H1 (cell line): Measurements from ENCODE around the gene ARMC9. TPM values are rescaled to one million over a fixed set of nuclear protein-coding genes. Genes with fewer than 3 reads are reported as not detected.

Experiments
- BACH1 ChIP-seq: IDR thresholded peaks from 2 replicates; pipeline ENCODE4 v1.6.1; 2012; ENCODE audit warnings: low read length, improper control_type of control experiment
- CHD2 ChIP-seq: IDR thresholded peaks from 2 replicates; pipeline ENCODE4 v1.6.1; 2012; ENCODE audit warnings: low read length, improper control_type of control experiment
- GTF2F1 ChIP-seq: IDR thresholded peaks from 2 replicates; pipeline ENCODE4 v1.6.1; 2012; ENCODE audit warnings: low read depth, low read length, improper control_type of control experiment, borderline replicate concordance
- JUN ChIP-seq: IDR thresholded peaks from 2 replicates; pipeline ENCODE4 v1.6.1; 2011; ENCODE audit warnings: low read depth, mild to moderate bottlenecking, improper control_type of control experiment, low read length
- POLR2A ChIP-seq, 2 experiments: IDR thresholded peaks; 1 replicate in 1 of 2; 2 replicates in 1 of 2; pipeline ENCODE4 v1.6.1; 2011; ENCODE audit warnings: low read depth in 2 of 2, low read length in 2 of 2, mild to moderate bottlenecking in 2 of 2; ENCODE audit errors: control extremely low read depth in 1 of 2
- POLR2AphosphoS5 ChIP-seq: IDR thresholded peaks from 2 replicates; pipeline ENCODE4 v1.6.1; 2011; ENCODE audit warnings: low read depth, low read length
- SAP30 ChIP-seq: fragments of 300-600 bp; sonication (generic); IDR thresholded peaks from 2 replicates; pipeline ENCODE4 v1.7.1; 2012; ENCODE audit warnings: low read length, moderate library complexity, mild to moderate bottlenecking, inconsistent platforms; ENCODE audit not compliant: insufficient read depth, insufficient replicate concordance
- SP2 ChIP-seq: IDR thresholded peaks from 2 replicates; pipeline ENCODE4 v1.6.1; 2012; ENCODE audit warnings: mild to moderate bottlenecking, low read length, inconsistent platforms
- SP4 ChIP-seq: IDR thresholded peaks from 2 replicates; pipeline ENCODE4 v1.6.1; 2012; ENCODE audit warnings: low read length, inconsistent platforms
- polyA plus RNA-seq, 7 experiments: library from polyadenylated mRNA; depleted of rRNA in 3 of 7; stranded (reverse) in 5 of 7; unstranded in 2 of 7; fragments of >200 nt in 5 of 7; fragments of 200-250 nt in 2 of 7; gene quantifications; 1 replicate in 5 of 7; 2 replicates in 1 of 7; 4 replicates in 1 of 7; pipeline versions ENCODE4 v1.2.1 to v1.2.3, GENCODE V29; 2011 to 2013; ENCODE audit warnings: missing spikeins in 2 of 7, mixed read lengths in 2 of 7
- total RNA-seq: library from RNA; stranded (reverse); fragmentation: NEBNext Ultra II Directional; extraction: Animal tissue kit (Norgen Biotek cat#: 25700); gene quantifications from 2 replicates; pipeline ENCODE4 v1.2.1, GENCODE V29; 2021
- TF ChIP-seq, protein P1 (sequence below): fragments of 300-600 bp; sonication (generic); IDR thresholded peaks from 2 replicates; pipeline ENCODE4 v1.7.1; 2012; ENCODE audit warnings: low read length, moderate library complexity, mild to moderate bottlenecking, inconsistent platforms; ENCODE audit not compliant: insufficient replicate concordance
- TF ChIP-seq, protein P2 (sequence below): IDR thresholded peaks from 2 replicates; pipeline ENCODE4 v1.6.1; 2012; ENCODE audit warnings: inconsistent platforms

The ARMC9 gene
- total and polyA plus RNA-seq, 2 of the 8 experiments (the other 6 are each of a cell fraction or from before 2014, with no cell fraction given): 23.2 to 36.1 TPM

DNA sequence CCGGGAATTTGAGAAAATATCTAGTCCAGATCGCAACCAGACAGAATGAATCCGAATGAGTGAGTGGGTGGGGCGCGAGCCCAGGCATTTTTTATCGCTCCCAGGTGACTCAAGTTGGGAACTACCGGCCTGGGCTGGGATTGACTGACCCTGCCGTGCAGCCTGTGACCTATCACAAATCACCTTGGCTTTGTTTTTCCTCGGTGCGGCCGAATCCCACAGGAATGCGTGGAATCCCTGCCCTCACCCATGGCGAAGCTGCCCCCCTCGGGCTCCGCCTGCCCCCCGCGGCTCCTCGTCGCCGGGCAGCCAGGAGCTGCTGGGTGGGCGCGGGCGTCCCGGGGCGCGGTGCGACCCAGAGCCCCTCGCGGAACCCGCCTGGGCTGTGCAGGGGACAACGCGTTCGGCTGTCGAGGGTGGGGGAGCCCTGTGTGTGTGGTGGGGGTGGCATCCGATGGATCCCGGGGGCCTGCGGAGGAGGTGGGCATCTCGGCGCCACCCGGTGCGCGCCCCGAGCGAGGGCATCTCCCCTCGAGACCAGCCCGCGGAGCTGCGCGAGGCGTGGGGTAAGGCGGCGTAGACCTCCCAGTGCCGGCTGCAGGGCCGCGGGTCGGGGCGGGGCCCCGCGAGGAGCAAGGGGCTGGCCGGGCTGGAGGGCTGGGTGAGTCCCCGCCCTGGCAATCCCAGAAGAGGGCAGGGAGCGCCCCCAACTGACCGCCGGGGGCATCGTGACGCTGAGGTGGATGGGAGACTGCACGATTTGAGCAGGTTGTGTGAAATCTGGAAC is 213.6 kb downstream of the ARMC9 start (continued):
- TF ChIP-seq, protein P1, sequence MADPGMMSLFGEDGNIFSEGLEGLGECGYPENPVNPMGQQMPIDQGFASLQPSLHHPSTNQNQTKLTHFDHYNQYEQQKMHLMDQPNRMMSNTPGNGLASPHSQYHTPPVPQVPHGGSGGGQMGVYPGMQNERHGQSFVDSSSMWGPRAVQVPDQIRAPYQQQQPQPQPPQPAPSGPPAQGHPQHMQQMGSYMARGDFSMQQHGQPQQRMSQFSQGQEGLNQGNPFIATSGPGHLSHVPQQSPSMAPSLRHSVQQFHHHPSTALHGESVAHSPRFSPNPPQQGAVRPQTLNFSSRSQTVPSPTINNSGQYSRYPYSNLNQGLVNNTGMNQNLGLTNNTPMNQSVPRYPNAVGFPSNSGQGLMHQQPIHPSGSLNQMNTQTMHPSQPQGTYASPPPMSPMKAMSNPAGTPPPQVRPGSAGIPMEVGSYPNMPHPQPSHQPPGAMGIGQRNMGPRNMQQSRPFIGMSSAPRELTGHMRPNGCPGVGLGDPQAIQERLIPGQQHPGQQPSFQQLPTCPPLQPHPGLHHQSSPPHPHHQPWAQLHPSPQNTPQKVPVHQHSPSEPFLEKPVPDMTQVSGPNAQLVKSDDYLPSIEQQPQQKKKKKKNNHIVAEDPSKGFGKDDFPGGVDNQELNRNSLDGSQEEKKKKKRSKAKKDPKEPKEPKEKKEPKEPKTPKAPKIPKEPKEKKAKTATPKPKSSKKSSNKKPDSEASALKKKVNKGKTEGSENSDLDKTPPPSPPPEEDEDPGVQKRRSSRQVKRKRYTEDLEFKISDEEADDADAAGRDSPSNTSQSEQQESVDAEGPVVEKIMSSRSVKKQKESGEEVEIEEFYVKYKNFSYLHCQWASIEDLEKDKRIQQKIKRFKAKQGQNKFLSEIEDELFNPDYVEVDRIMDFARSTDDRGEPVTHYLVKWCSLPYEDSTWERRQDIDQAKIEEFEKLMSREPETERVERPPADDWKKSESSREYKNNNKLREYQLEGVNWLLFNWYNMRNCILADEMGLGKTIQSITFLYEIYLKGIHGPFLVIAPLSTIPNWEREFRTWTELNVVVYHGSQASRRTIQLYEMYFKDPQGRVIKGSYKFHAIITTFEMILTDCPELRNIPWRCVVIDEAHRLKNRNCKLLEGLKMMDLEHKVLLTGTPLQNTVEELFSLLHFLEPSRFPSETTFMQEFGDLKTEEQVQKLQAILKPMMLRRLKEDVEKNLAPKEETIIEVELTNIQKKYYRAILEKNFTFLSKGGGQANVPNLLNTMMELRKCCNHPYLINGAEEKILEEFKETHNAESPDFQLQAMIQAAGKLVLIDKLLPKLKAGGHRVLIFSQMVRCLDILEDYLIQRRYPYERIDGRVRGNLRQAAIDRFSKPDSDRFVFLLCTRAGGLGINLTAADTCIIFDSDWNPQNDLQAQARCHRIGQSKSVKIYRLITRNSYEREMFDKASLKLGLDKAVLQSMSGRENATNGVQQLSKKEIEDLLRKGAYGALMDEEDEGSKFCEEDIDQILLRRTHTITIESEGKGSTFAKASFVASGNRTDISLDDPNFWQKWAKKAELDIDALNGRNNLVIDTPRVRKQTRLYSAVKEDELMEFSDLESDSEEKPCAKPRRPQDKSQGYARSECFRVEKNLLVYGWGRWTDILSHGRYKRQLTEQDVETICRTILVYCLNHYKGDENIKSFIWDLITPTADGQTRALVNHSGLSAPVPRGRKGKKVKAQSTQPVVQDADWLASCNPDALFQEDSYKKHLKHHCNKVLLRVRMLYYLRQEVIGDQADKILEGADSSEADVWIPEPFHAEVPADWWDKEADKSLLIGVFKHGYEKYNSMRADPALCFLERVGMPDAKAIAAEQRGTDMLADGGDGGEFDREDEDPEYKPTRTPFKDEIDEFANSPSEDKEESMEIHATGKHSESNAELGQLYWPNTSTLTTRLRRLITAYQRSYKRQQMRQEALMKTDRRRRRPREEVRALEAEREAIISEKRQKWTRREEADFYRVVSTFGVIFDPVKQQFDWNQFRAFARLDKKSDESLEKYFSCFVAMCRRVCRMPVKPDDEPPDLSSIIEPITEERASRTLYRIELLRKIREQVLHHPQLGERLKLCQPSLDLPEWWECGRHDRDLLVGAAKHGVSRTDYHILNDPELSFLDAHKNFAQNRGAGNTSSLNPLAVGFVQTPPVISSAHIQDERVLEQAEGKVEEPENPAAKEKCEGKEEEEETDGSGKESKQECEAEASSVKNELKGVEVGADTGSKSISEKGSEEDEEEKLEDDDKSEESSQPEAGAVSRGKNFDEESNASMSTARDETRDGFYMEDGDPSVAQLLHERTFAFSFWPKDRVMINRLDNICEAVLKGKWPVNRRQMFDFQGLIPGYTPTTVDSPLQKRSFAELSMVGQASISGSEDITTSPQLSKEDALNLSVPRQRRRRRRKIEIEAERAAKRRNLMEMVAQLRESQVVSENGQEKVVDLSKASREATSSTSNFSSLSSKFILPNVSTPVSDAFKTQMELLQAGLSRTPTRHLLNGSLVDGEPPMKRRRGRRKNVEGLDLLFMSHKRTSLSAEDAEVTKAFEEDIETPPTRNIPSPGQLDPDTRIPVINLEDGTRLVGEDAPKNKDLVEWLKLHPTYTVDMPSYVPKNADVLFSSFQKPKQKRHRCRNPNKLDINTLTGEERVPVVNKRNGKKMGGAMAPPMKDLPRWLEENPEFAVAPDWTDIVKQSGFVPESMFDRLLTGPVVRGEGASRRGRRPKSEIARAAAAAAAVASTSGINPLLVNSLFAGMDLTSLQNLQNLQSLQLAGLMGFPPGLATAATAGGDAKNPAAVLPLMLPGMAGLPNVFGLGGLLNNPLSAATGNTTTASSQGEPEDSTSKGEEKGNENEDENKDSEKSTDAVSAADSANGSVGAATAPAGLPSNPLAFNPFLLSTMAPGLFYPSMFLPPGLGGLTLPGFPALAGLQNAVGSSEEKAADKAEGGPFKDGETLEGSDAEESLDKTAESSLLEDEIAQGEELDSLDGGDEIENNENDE: no peak
- TF ChIP-seq, protein P2, sequence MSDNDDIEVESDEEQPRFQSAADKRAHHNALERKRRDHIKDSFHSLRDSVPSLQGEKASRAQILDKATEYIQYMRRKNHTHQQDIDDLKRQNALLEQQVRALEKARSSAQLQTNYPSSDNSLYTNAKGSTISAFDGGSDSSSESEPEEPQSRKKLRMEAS: peak; percentile 52
- TF ChIP-seq JUN: no peak
- no peak for TF ChIP-seq CHD2
- TF ChIP-seq GTF2F1: peak; percentile 26; the same call in 1 of the 2 replicates
- peak in 1 of 2 experiments; percentile 63; a peak in 1 of 3 replicates for TF ChIP-seq POLR2A (IDR thresholded peaks at IDR 0.05; ENCODE audit: control extremely low read depth in 1 of 2, low read depth in 2 of 2, low read length in 2 of 2)
- peak; percentile 51; the same call in 1 of the 2 replicates for TF ChIP-seq POLR2AphosphoS5
- TF ChIP-seq SAP30: no peak
- no peak for TF ChIP-seq SP2
- TF ChIP-seq SP4: no peak
- peak; percentile 58; the same call in 1 of the 2 replicates for TF ChIP-seq BACH1
